ENCODE measurements around the gene PEA15. TPM values are rescaled to one million over a fixed set of nuclear protein-coding genes. Genes with fewer than 3 reads are reported as not detected.

The PEA15 gene
- total RNA-seq, 1 donor from 2014 or later: 44.5 TPM

DNA sequence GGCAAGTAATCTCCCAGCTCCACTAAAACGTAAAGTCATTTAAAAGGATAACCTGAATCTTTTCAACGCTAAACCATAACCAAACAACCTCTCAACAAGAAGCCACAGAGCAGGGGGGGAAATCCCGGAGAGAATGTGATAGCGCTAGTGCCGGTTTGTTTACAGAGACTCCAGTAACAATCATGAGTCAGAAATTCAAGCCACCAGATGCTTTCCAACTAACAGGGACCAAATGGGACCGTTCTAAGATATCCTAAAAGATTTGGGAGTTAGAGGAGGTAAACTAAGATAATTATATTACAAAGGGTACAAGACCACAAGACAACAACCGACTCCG is 56.3 kb downstream of the PEA15 start:
- Histone ChIP-seq H3K27me3 (ENCODE audit: control insufficient read depth, insufficient read depth, low read length) (no peaks in the 10 kb centered on the region), H3K36me3 (ENCODE audit: control insufficient read depth, insufficient read depth, low read length) (no peaks in the 10 kb centered on the region), H3K4me3 (ENCODE audit: low read depth, low read length) (peak overlapping the region; percentile 91)
- no peak for FAIRE-seq
- DNase-seq (ENCODE audit: low read depth): peak; percentile 87
- TF ChIP-seq CTCF (IDR thresholded peaks at IDR 0.05; ENCODE audit: insufficient read depth, low read length, severe bottlenecking): no peak

- Histone ChIP-seq H3K36me3 (ENCODE audit: control insufficient read depth, insufficient read depth, low read length) (no peaks in the 10 kb centered on the region), H3K4me3 (ENCODE audit: low read depth, low read length) (peak within 1 kb of the TSS; percentile 91), H3K27me3 (ENCODE audit: control insufficient read depth, insufficient read depth, low read length) (no peaks in the 10 kb centered on the region)
- peak; percentile 91 for DNase-seq (ENCODE audit: low read depth)
- no peak for TF ChIP-seq CTCF (IDR thresholded peaks at IDR 0.05; ENCODE audit: insufficient read depth, low read length, severe bottlenecking)
- FAIRE-seq: no peak
Observed at GRCh38 chr1:160261893-160262794, 57.0 kb downstream of the PEA15 start, which contains the start of gene DCAF8. Gene DCAF8, minus strand, starts transcription at chr1:160262549. Its CDS starts 18,541 bp downstream, at chr1:160244008.

DNA sequence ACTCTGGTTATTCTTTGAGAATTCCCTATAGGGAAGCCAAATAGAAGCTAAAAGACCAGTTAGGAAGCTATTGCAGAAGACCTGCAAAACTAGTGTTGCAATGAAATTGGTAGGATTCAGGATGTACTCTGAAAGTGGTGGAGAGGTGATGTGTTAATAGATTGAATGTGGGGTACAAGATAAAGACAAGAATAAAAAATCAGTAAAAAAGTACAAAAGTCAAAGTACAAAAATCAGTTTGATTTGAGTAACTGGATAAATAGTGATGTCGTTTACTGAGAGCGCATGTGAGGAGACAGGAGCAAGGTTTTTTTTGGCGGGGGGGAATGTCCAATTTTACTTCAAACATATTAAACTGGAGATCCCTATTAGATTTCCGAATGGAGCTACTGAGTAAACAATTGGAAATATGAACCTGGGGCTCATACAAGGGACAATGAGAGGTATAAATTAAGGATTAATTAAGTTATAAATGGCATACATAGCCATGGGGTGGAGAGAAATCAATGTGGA is 59.7 kb downstream of the PEA15 start:
- Histone ChIP-seq H3K27me3 (ENCODE audit: control insufficient read depth, insufficient read depth, low read length) (no peaks in the 10 kb centered on the region), H3K4me3 (ENCODE audit: low read depth, low read length) (no peak overlapping the region), H3K36me3 (ENCODE audit: control insufficient read depth, insufficient read depth, low read length) (no peaks in the 10 kb centered on the region)
- TF ChIP-seq CTCF (IDR thresholded peaks at IDR 0.05; ENCODE audit: insufficient read depth, low read length, severe bottlenecking): no peak
- DNase-seq (ENCODE audit: low read depth) (no peak), FAIRE-seq (no peak)

Other genes starting within 250 kb of the PEA15 start
- gene PIGM, start 173.4 kb upstream of the PEA15 start, total RNA-seq: 1.9 and 2.1 TPM in 2 replicates
- gene KCNJ10, start 135.2 kb upstream of the PEA15 start, total RNA-seq: not detected in 2 replicates
- under 0.01 and 0.13 TPM in 2 replicates for gene KCNJ9, start 123.8 kb upstream of the PEA15 start, total RNA-seq
- 42.6 and 57.0 TPM in 2 replicates for gene IGSF8, start 106.8 kb upstream of the PEA15 start, total RNA-seq
- gene ATP1A2, start 89.6 kb upstream of the PEA15 start, total RNA-seq: not detected in 2 replicates
- gene ATP1A4, start 53.8 kb upstream of the PEA15 start, total RNA-seq: not detected in 2 replicates
- gene CASQ1, start 14.8 kb upstream of the PEA15 start, total RNA-seq: not detected in 2 replicates
- gene DCAF8, start 57.2 kb downstream of the PEA15 start, total RNA-seq: 57.4 and 76.0 TPM in 2 replicates
- gene PEX19, start 79.7 kb downstream of the PEA15 start, total RNA-seq: 32.4 and 41.0 TPM in 2 replicates
- gene COPA, start 137.9 kb downstream of the PEA15 start, total RNA-seq: 134 and 136 TPM in 2 replicates
- gene NCSTN, start 138.0 kb downstream of the PEA15 start, total RNA-seq: 27.9 and 36.7 TPM in 2 replicates
- not detected in 2 replicates for gene NHLH1, start 161.7 kb downstream of the PEA15 start, total RNA-seq
- gene VANGL2, start 195.2 kb downstream of the PEA15 start, total RNA-seq: 1.6 and 2.3 TPM in 2 replicates

Measured in bronchial epithelial cell (primary cell).